ENCODE data around the gene EML4. TPM values are rescaled to one million over a fixed set of nuclear protein-coding genes. Genes with fewer than 3 reads are reported as not detected.

Gene EML4
- total and polyA plus RNA-seq, 10 of the 15 experiments (the other 5 are each of a cell fraction or from before 2014, with no cell fraction given), result 23.1 to 91.3 (median 77.4) TPM

GRCh38 chr2:42324949-42325348, 155.8 kb downstream of the EML4 start:
- Histone ChIP-seq H2AFZ (ENCODE audit: control insufficient read depth, low read depth, low read length) (no peak overlapping the region), H3K4me3 (no peak overlapping the region), H3K27me3 (replicated peaks in 1 of 2; ENCODE audit: control insufficient read depth in 2 of 2, insufficient read depth in 2 of 2, low read length in 1 of 2) (no peaks in the 10 kb centered on the region), H3K4me2 (ENCODE audit: control insufficient read depth, insufficient read depth) (no peak overlapping the region), H3K4me1 (ENCODE audit: control insufficient read depth, insufficient read depth, low read length) (no peaks in the 10 kb centered on the region), H3K9me3 (replicated peaks; ENCODE audit: control insufficient read depth, insufficient read depth, low read length) (no peaks in the 10 kb centered on the region), H3K27ac (ENCODE audit: control insufficient read depth, insufficient read depth) (no peak overlapping the region), H3K36me3 (ENCODE audit: control insufficient read depth in 2 of 2, insufficient read depth in 2 of 2, low read length in 1 of 2) (peaks cover 4 to 8% of the 10 kb centered on the region in 2 experiments), H4K20me1 (ENCODE audit: control insufficient read depth, insufficient read depth) (no peaks in the 10 kb centered on the region), H3K9ac (ENCODE audit: control insufficient read depth, insufficient read depth, low read length) (no peak overlapping the region), H3K79me2 (ENCODE audit: control insufficient read depth, insufficient read depth, low read length) (no peaks in the 10 kb centered on the region)
- no peak for TF ChIP-seq KLF5 (IDR thresholded peaks at IDR 0.05; ENCODE audit: partially characterized antibody)
- TF ChIP-seq E4F1 (IDR thresholded peaks at IDR 0.05; ENCODE audit: borderline replicate concordance, partially characterized antibody), result no peak
- no peak for TF ChIP-seq RB1 (IDR thresholded peaks at IDR 0.05; ENCODE audit: borderline replicate concordance)
- no peak for TF ChIP-seq NFYA (IDR thresholded peaks at IDR 0.05; ENCODE audit: borderline replicate concordance, low read depth, low read length)
- no peak for TF ChIP-seq MEF2B (IDR thresholded peaks at IDR 0.05; ENCODE audit: partially characterized antibody, poor library complexity, severe bottlenecking)
- TF ChIP-seq CBX3 (IDR thresholded peaks at IDR 0.05; ENCODE audit: borderline replicate concordance, low read depth), result no peak
- no peak for TF ChIP-seq NFIC (IDR thresholded peaks at IDR 0.05; ENCODE audit: low read depth, low read length)
- no peak for TF ChIP-seq EZH2 (IDR thresholded peaks at IDR 0.05; ENCODE audit: borderline replicate concordance, control insufficient read depth, low read depth, low read length)
- FAIRE-seq (no peak), DNase-seq (ENCODE audit: low read depth, low spot score) (no peak), ATAC-seq (no peak)
- WGBS (ENCODE audit: insufficient coverage, insufficient replicate concordance, low lambda C conversion rate, missing lambda C conversion rate), result 52% methylated on average over 2 of the region's 2 CpGs
- ChIA-PET SMC1A (ENCODE audit: uncharacterized antibody, unreplicated experiment) (interaction anchor here (0.8 to 5.6 kb wide), 2 partner anchors 150 to 229 kb away, joined by 3 to 48 read pairs; no protein-coding TSS in a partner anchor), POLR2A (no interaction called here), CTCF (interaction anchor here (0.7 to 4.9 kb wide), 2 partner anchors 10 to 229 kb away, joined by 3 to 89 read pairs; no protein-coding TSS in a partner anchor), RAD21 (ENCODE audit: unreplicated experiment) (interaction anchor here (1.2 kb wide), 1 partner anchor 229 kb away, joined by 3 read pairs; no protein-coding TSS in a partner anchor)
- no TSS peak for BruUV-seq (replicated peaks)
- in situ Hi-C loops (cut with MboI), result loop anchor here (5.0 kb wide), 1 partner anchor 228 kb away; no protein-coding TSS in a partner anchor
- intact Hi-C loops (cut with micrococcal nuclease; ENCODE audit: unreplicated experiment), result loop anchor here (10.0 kb wide), 1 partner anchor 480 kb away; no protein-coding TSS in a partner anchor
